Natural killer cell (primary cell): ENCODE results near the gene OPHN1. TPM values are rescaled to one million over a fixed set of nuclear protein-coding genes. Genes with fewer than 3 reads are reported as not detected.
"Not testable (repeated sequence)": the region's sequence is repeated elsewhere in the genome, so short reads cannot be mapped to it uniquely, and the experiment has no call there.

ENCODE experiments used
- ATAC-seq, 3 donors: fragments of 150-1000 bp in 2 of 3; fragments of 200-7000 bp in 1 of 3; cut with Tn5 transposase; 1 replicate in 1 of 3; 2 replicates in 2 of 3; pipeline ENCODE4 v1.10.0; 2021; ENCODE audit warnings: mild to moderate bottlenecking in 2 of 3, moderate library complexity in 2 of 3
- DNase-seq, 2 donors: peaks; one replicate each; pipeline versions ENCODE4 v3.0.0 to v3.0.0-alpha.2; 2013 to 2021; ENCODE audit warnings: mixed read lengths in 1 of 2
- H3K27ac ChIP-seq: one replicate; pipeline ENCODE4 v1.5.1; 2013; ENCODE audit warnings: mild to moderate bottlenecking, low read length
- H3K27me3 ChIP-seq: one replicate; pipeline ENCODE4 v1.6.1; 2013; ENCODE audit warnings: low read length; ENCODE audit not compliant: control insufficient read depth, insufficient read depth
- H3K36me3 ChIP-seq: one replicate; pipeline ENCODE4 v1.6.1; 2013; ENCODE audit warnings: low read length; ENCODE audit not compliant: control insufficient read depth, insufficient read depth
- H3K4me1 ChIP-seq: one replicate; pipeline ENCODE4 v1.6.1; 2013; ENCODE audit warnings: low read length; ENCODE audit not compliant: control insufficient read depth, insufficient read depth
- H3K4me3 ChIP-seq: one replicate; pipeline ENCODE4 v1.5.1; 2013; ENCODE audit warnings: low read length
- H3K9me3 ChIP-seq: one replicate; pipeline ENCODE4 v1.6.1; 2013; ENCODE audit warnings: low read length; ENCODE audit not compliant: control insufficient read depth, insufficient read depth
- H3K27ac Mint-ChIP-seq, 2 donors: one replicate each; pipeline ENCODE4 v1.8.0; 2022; ENCODE audit warnings: mild to moderate bottlenecking in 2 of 2, mixed read lengths in 2 of 2, moderate library complexity in 1 of 2
- H3K27me3 Mint-ChIP-seq, 2 donors: one replicate each; pipeline ENCODE4 v1.8.0; 2022; ENCODE audit warnings: low read depth in 2 of 2, mixed read lengths in 2 of 2
- H3K36me3 Mint-ChIP-seq: one replicate; pipeline ENCODE4 v1.8.0; 2022; ENCODE audit warnings: mixed read lengths
- H3K4me1 Mint-ChIP-seq, 2 donors: one replicate each; pipeline ENCODE4 v1.8.0; 2022; ENCODE audit warnings: mixed read lengths in 2 of 2
- H3K4me3 Mint-ChIP-seq: one replicate; pipeline ENCODE4 v1.8.0; 2022; ENCODE audit warnings: mild to moderate bottlenecking, moderate library complexity, mixed read lengths
- H3K9me3 Mint-ChIP-seq, 2 donors: one replicate each; pipeline ENCODE4 v1.8.0; 2022; ENCODE audit warnings: mixed read lengths in 2 of 2
- CTCF ChIP-seq: fragments of 200-600 bp; IDR thresholded peaks from one replicate; pipeline ENCODE4 v1.8.0; 2022; ENCODE audit warnings: antibody characterized with exemption
- WGBS: methylation state at CpG from one replicate; pipeline ENCODE4 v1.1.7; 2013; ENCODE audit warnings: missing lambda C conversion rate; ENCODE audit not compliant: insufficient coverage; 5-methylcytosine and 5-hydroxymethylcytosine counted together
- intact Hi-C: fragments of 100-400 bp; cut with micrococcal nuclease; formaldehyde crosslinking; loops from one replicate; pipeline ENCODE4 v1.14.2; 2022
- total RNA-seq, 4 donors: library from RNA; stranded (reverse); fragments of 120-200 nt in 1 of 4; gene quantifications; one replicate each; pipeline versions ENCODE4 v1.2.3 to v1.2.4, GENCODE V29; 2013 to 2022

Gene OPHN1
- total RNA-seq, 3 donors from 2014 or later (not counting 1 experiment from before 2014, with no cell fraction given): 1.4 to 5.6 (median 3.7) TPM

- Mint-ChIP-seq H3K27ac (no peak overlapping the region), H3K27me3 (peaks cover 6 to 17% of the 10 kb centered on the region in 2 donors), H3K36me3 (no peaks in the 10 kb centered on the region), H3K9me3 (no peaks in the 10 kb centered on the region), H3K4me1 (no peaks in the 10 kb centered on the region), H3K4me3 (no peak overlapping the region)
- Histone ChIP-seq H3K27me3 (no peaks in the 10 kb centered on the region), H3K36me3 (no peaks in the 10 kb centered on the region), H3K4me3 (no peak overlapping the region), H3K9me3 (no peaks in the 10 kb centered on the region), H3K4me1 (no peaks in the 10 kb centered on the region), H3K27ac (no peak overlapping the region)
- TF ChIP-seq CTCF: no peak
- WGBS: 93% methylated on average over 2 of the region's 2 CpGs
- intact Hi-C loops: no loop called here
- ATAC-seq: no peak
- no peak for DNase-seq
Measured at GRCh38 chrX:68402094-68402493, 31.2 kb downstream of the OPHN1 start.

GRCh38 chrX:68398291-68398690 is 35.0 kb downstream of the OPHN1 start:
- DNase-seq (no peak), ATAC-seq (no peak)
- no peaks in the 10 kb centered on the region for H3K9me3 ChIP-seq
- WGBS: 88% methylated on average over 2 of the region's 3 CpGs
- Mint-ChIP-seq H3K27ac (no peak overlapping the region), H3K4me3 (no peak overlapping the region), H3K9me3 (no peaks in the 10 kb centered on the region), H3K4me1 (no peaks in the 10 kb centered on the region), H3K27me3 (peaks cover 6 to 17% of the 10 kb centered on the region in 2 donors), H3K36me3 (no peaks in the 10 kb centered on the region)
- H3K27ac ChIP-seq: no peak overlapping the region
- intact Hi-C loops: no loop called here
- H3K36me3 ChIP-seq: no peaks in the 10 kb centered on the region
- H3K4me3 ChIP-seq: no peak overlapping the region
- no peak for TF ChIP-seq CTCF
- no peaks in the 10 kb centered on the region for H3K4me1 ChIP-seq
- no peaks in the 10 kb centered on the region for H3K27me3 ChIP-seq

- intact Hi-C loops: no loop called here
- Mint-ChIP-seq H3K27ac (no peak overlapping the region), H3K4me3 (no peak overlapping the region), H3K36me3 (no peaks in the 10 kb centered on the region), H3K27me3 (peaks cover 6 to 11% of the 10 kb centered on the region in 2 donors), H3K4me1 (no peaks in the 10 kb centered on the region), H3K9me3 (no peaks in the 10 kb centered on the region)
- H3K27ac ChIP-seq: no peak overlapping the region
- no peak overlapping the region for H3K4me3 ChIP-seq
- H3K9me3 ChIP-seq: no peaks in the 10 kb centered on the region
- no peaks in the 10 kb centered on the region for H3K36me3 ChIP-seq
- no peaks in the 10 kb centered on the region for H3K27me3 ChIP-seq
- 90% methylated on average over 2 of the region's 2 CpGs for WGBS
- ATAC-seq: no peak
- H3K4me1 ChIP-seq: no peaks in the 10 kb centered on the region
- no peak for DNase-seq
- TF ChIP-seq CTCF: no peak
Measured at GRCh38 chrX:68396953-68397352, 36.3 kb downstream of the OPHN1 start.

GRCh38 chrX:68389419-68389960 is 43.8 kb downstream of the OPHN1 start:
- H3K27ac ChIP-seq, DNase-seq, H3K4me3 Mint-ChIP-seq, H3K27me3 ChIP-seq, H3K9me3 ChIP-seq, H3K36me3 ChIP-seq, H3K27me3 Mint-ChIP-seq, intact Hi-C loops, H3K9me3 Mint-ChIP-seq, H3K4me1 ChIP-seq, H3K36me3 Mint-ChIP-seq, H3K4me3 ChIP-seq, H3K27ac Mint-ChIP-seq: not testable (repeated sequence)
- peak in 1 of 3 donors; percentile 55 for ATAC-seq
- H3K4me1 Mint-ChIP-seq: peaks cover 4 to 10% of the 10 kb centered on the region in 2 donors
- 90% methylated on average over 3 of the region's 3 CpGs for WGBS
